ENCODE data around the gene SLC38A3. TPM values are rescaled to one million over a fixed set of nuclear protein-coding genes. Genes with fewer than 3 reads are reported as not detected.

SLC38A3 gene
- total and polyA plus RNA-seq, 9 of the 15 experiments (the other 6 are each of a cell fraction or from before 2014, with no cell fraction given): 0.09 to 0.38 (median 0.16) TPM; not detected in 6

GRCh38 chr3:50258029-50258680 is 53.1 kb downstream of the SLC38A3 start:
- Histone ChIP-seq H3K9me1 (ENCODE audit: control insufficient read depth, insufficient read depth, low read length) (no peaks in the 10 kb centered on the region), H3K27ac (ENCODE audit: extremely low read depth, low read depth, low read length) (no peak overlapping the region), H3K36me3 (ENCODE audit: control insufficient read depth, insufficient read depth, low read length) (peaks cover 26% of the 10 kb centered on the region; the same call in 2 of the 3 replicates), H3K27me3 (ENCODE audit: control insufficient read depth in 2 of 2, insufficient read depth in 2 of 2, low read length in 2 of 2) (no peaks in the 10 kb centered on the region), H2AFZ (ENCODE audit: low read depth, low read length) (no peak overlapping the region), H3K4me3 (no peak overlapping the region), H4K20me1 (replicated peaks; ENCODE audit: control insufficient read depth, insufficient read depth, low read length) (no peaks in the 10 kb centered on the region), H3K79me2 (ENCODE audit: control insufficient read depth, insufficient read depth, low read length) (peaks cover 3% of the 10 kb centered on the region; the same call in 1 of the 3 replicates), H3K4me2 (ENCODE audit: insufficient read depth, low read length) (no peak overlapping the region), H3K9ac (ENCODE audit: insufficient read depth in 1 of 2, low read depth in 2 of 2, low read length in 2 of 2) (no peak overlapping the region; a peak in 1 of 4 replicates), H3K9me3 (replicated peaks; ENCODE audit: control insufficient read depth, insufficient read depth, low read depth, low read length) (peaks cover 4% of the 10 kb centered on the region; the same call in 1 of the 2 replicates), H3K4me1 (replicated peaks in 1 of 2; ENCODE audit: control insufficient read depth in 2 of 2, insufficient read depth in 2 of 2, low read length in 2 of 2) (peaks cover 3 to 27% of the 10 kb centered on the region in 2 experiments; a peak in 4 of 5 replicates)
- POLR2A ChIA-PET: no interaction called here
- DNase-seq (ENCODE audit: extremely low read depth in 1 of 4, low spot score in 3 of 4): no peak
- intact Hi-C loops (cut with micrococcal nuclease): no loop called here
- no peak for FAIRE-seq
- no TSS peak for BruUV-seq (replicated peaks)
- ATAC-seq: no peak
- in situ Hi-C loops (cut with MboI): no loop called here
- 97% methylated on average over 7 of the region's 17 CpGs for WGBS (ENCODE audit: insufficient coverage, low coverage, missing lambda C conversion rate)
- CTCF ChIA-PET (ENCODE audit: low intra/inter-chr PET ratio): no interaction called here
- TF ChIP-seq ZNF589 (CRISPR knock-in tag; IDR thresholded peaks at IDR 0.05; ENCODE audit: low read depth): no peak
- TF ChIP-seq RBM14 (IDR thresholded peaks at IDR 0.05; ENCODE audit: borderline replicate concordance, insufficient read depth, low read depth, low read length): no peak
- TF ChIP-seq IRF1 (CRISPR knock-in tag; IDR thresholded peaks at IDR 0.05; ENCODE audit: borderline replicate concordance): no peak
- no peak for TF ChIP-seq ZNF354B (CRISPR knock-in tag; IDR thresholded peaks at IDR 0.05)
- no peak for TF ChIP-seq TGIF2 (CRISPR knock-in tag; IDR thresholded peaks at IDR 0.05)
- TF ChIP-seq CEBPB (tag; IDR thresholded peaks at IDR 0.05): no peak
- no peak for TF ChIP-seq FOXK1 (CRISPR knock-in tag; IDR thresholded peaks at IDR 0.05; ENCODE audit: borderline replicate concordance)
- TF ChIP-seq SFPQ (IDR thresholded peaks at IDR 0.05; ENCODE audit: low read depth, low read length): no peak
- no peak for TF ChIP-seq CEBPZ (IDR thresholded peaks at IDR 0.05; ENCODE audit: borderline replicate concordance, low read depth, low read length)
- no peak for TF ChIP-seq ZNF253 (CRISPR knock-in tag; conservative IDR thresholded peaks at IDR 0.05)
- no peak for TF ChIP-seq SLC30A9 (CRISPR knock-in tag; IDR thresholded peaks at IDR 0.05)
- TF ChIP-seq KLF13 (tag; IDR thresholded peaks at IDR 0.05; ENCODE audit: borderline replicate concordance, low read depth): no peak
- TF ChIP-seq ZNF785 (CRISPR knock-in tag; IDR thresholded peaks at IDR 0.05): no peak
- TF ChIP-seq ZNF277 (CRISPR knock-in tag; IDR thresholded peaks at IDR 0.05; ENCODE audit: borderline replicate concordance): no peak

Measured in K562 (cell line).